HUDEP-2 (cell line): ENCODE data around the gene DLEC1.
"Not testable (repeated sequence)": the region's sequence is repeated elsewhere in the genome, so short reads cannot be mapped to it uniquely, and the experiment has no call there.

Experiments used
- DNase-seq, 76 experiments: peaks; one replicate each; lab custom pipeline; 2025; ENCODE audit not compliant: unreplicated experiment in 76 of 76; lab: John Stamatoyannopoulos, UW

DLEC1 gene

DNA sequence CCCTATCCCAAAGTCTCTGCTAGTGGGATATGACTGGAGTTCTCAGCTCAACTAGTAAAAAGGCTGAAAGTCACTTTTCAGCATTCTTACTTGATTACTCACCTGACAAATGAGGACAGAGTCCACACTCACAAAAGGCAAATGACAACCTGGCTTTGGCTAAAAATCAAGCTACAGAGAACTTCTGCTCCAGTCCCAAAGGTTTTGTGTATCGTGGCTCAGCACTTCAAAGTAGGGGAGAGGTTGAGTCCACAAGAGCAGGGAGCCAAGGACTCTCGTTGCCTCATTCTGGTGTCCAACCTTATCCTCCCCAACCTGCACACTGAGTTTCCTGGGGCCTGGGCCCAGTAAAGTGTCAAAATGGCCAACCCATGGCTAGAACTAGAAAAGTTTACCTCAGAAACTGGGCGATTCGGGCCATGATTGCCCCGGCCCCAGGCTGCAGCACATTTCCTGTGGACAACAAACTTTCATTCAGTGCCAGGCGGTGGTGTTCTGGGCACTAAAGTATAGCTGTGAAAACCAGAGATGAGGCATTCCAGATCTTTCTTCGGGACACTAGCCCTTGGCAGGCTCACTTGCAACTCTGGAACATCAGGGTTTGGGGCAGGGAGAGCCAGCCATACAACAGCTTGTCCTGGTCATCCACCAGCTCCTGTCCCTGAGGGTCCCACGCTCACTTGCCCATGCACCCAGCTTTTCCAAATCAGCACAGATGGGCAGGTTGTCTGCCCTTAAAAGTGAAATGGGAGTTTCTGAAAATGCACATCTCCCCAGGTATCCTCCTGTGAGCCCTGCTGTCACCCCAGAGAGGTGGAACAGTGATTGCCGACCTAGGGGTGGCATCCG, 94.8 kb downstream of the DLEC1 start:
- no peak for DNase-seq

DNA sequence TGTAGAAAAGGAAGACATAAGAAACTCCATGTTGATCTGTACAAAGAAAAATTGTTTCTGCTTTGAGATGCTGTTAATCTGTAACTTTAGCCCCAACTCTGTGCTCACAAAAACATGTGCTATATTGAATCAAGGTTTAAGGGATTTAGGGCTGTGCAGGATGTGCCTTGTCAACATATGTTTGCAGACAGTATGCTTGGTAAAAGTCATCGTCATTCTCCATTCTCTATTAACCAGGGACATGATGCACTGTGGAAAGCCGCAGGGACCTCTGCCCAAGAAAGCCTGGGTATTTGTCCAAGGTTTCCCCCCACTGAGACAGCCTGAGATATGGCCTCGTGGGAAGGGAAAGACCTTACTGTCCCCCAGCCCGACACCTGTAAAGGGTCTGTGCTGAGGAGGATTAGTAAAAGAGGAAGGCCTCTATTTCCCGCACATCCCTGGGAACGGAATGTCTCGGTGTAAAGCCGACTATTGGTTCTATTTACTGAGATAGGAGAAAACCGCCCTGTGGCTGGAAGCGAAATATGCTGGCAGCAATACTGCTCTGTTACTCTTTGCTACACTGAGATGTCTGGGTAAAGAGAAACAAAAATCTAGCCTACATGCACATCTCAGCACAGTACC, 95.6 kb downstream of the DLEC1 start:
- not testable (repeated sequence) for DNase-seq

- peak in 1 of 76 experiments; percentile 5 for DNase-seq
These were observed 96.7 kb downstream of the DLEC1 start for GRCh38 chr3:38135621-38136277.

DNA sequence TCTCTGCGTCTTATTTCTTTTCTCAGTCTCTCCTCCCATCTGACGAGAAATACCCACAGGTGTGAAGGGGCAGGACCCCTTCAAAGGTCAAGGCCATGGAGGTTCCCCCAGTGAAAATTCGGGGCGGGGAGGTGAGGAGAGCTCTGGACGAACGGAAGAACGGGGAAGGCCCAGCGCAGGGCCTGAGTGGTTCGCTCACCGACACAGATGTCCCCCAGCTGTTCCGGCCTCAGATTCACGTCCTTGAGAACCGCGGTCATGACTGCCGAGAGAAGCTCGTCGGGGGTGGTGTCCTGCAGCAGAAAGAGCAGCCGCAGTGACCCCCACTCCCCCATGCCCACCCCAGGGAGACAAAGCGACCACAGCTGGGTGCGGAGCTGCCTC, 97.4 kb downstream of the DLEC1 start:
- peak in 1 of 76 experiments; percentile 10 for DNase-seq

GRCh38 chr3:38136777-38137614, 98.0 kb downstream of the DLEC1 start, which contains the start of gene ACAA1:
Gene ACAA1 (minus strand): TSS chr3:38137127. CDS start chr3:38137035, 92 bp downstream.
- DNase-seq = peak; percentile 49 to 99 (median 98)

GRCh38 chr3:38137615-38138348, 98.8 kb downstream of the DLEC1 start:
- DNase-seq = peak in 4 of 76 experiments; percentile 14 to 40 (median 30)

GRCh38 chr3:38138349-38139190, 99.6 kb downstream of the DLEC1 start, which contains the start of gene MYD88:
Gene MYD88 (plus strand): TSS chr3:38138661. CDS start chr3:38138701, 40 bp downstream.
- peak in 69 of 76 experiments; percentile 6 to 84 (median 60) for DNase-seq

- peak in 2 of 76 experiments; percentile 9 to 50 for DNase-seq
These were observed 100.2 kb downstream of the DLEC1 start for GRCh38 chr3:38139191-38139590.

DNA sequence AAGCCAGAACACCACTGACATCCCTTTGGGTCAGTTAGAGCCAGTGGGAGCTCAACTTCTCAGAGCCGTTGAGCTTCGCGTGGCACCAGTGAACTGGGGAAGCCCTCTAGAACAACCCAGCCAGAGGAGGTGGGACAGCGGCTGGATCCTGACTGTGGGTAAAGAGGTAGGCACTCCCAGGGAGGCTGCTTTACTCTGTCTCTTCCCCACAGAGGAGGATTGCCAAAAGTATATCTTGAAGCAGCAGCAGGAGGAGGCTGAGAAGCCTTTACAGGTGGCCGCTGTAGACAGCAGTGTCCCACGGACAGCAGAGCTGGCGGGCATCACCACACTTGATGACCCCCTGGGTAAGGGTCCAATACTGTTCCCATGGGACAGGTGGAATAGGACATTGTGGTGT, 100.6 kb downstream of the DLEC1 start:
- DNase-seq = no peak

DNA sequence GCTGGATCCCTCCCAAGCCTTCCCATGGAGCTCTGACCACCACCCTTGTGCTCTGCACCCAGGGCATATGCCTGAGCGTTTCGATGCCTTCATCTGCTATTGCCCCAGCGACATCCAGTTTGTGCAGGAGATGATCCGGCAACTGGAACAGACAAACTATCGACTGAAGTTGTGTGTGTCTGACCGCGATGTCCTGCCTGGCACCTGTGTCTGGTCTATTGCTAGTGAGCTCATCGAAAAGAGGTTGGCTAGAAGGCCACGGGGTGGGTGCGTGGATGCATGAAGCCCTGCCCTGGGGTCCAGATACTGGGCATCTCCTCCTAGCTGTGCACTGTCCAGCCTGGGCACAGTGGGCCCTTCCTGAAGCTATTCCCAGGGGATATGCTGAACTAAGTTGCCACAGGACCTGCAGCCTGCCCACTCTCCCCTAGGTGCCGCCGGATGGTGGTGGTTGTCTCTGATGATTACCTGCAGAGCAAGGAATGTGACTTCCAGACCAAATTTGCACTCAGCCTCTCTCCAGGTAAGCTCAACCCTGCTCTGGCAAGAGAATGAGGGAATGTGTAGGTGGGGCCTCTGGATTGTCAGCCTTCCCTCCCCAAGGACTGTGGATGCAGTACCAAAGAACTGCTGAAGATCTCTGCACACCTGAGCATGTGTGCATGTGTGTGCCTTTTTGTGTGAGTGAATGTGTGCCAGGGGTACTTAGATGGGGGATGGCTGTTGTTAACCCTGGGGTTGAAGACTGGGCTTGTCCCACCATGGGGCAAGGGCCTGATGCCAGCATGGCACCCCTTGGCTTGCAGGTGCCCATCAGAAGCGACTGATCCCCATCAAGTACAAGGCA, 101.5 kb downstream of the DLEC1 start:
- DNase-seq = no peak

DNA sequence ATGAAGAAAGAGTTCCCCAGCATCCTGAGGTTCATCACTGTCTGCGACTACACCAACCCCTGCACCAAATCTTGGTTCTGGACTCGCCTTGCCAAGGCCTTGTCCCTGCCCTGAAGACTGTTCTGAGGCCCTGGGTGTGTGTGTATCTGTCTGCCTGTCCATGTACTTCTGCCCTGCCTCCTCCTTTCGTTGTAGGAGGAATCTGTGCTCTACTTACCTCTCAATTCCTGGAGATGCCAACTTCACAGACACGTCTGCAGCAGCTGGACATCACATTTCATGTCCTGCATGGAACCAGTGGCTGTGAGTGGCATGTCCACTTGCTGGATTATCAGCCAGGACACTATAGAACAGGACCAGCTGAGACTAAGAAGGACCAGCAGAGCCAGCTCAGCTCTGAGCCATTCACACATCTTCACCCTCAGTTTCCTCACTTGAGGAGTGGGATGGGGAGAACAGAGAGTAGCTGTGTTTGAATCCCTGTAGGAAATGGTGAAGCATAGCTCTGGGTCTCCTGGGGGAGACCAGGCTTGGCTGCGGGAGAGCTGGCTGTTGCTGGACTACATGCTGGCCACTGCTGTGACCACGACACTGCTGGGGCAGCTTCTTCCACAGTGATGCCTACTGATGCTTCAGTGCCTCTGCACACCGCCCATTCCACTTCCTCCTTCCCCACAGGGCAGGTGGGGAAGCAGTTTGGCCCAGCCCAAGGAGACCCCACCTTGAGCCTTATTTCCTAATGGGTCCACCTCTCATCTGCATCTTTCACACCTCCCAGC, 102.4 kb downstream of the DLEC1 start:
- DNase-seq = no peak

GRCh38 chr3:38141952-38142273, 102.9 kb downstream of the DLEC1 start:
- no peak for DNase-seq

GRCh38 chr3:38142959-38143358, 104.0 kb downstream of the DLEC1 start:
- DNase-seq = no peak

DNA sequence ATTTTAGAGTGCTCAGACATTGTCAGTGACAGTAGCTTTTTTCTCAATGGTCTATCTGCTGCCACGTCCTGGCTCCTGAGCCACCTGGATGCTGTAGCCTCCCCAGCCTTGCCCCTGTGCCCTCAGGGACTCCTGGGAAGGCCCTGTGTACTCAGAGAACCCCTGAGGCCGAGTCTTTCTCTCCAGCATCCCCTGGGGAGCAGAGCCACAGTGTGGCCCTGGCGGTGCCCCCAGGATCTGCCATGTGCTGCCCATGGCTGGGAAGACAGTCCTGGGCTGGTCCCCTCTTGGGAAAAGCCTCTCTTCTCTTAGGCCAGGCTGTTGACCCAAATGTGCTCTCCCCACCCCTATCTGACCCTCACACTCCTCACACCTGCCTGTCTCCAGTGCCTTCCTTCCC, 104.5 kb downstream of the DLEC1 start:
- DNase-seq = no peak

DNA sequence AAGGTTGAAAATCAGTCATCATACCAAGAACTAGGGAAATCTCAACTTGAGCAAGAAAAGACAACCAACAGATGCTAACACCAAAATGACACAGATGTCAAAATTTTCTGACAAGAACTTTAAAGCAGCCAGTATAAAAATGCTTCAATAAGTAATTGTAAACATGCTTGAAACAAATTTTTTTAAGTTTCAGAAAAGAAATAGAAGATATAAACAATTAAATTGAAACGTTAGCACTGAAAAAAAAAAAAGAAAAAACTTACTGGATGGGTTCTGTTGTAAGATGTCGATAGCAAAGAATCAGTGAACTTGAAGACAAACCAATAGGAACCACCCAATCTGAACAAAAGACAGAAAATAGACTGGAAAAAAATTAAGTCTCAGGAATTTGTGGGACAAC, 107.5 kb downstream of the DLEC1 start:
- no peak for DNase-seq

- DNase-seq = no peak
These were observed 108.4 kb downstream of the DLEC1 start for GRCh38 chr3:38147421-38147820.

DNA sequence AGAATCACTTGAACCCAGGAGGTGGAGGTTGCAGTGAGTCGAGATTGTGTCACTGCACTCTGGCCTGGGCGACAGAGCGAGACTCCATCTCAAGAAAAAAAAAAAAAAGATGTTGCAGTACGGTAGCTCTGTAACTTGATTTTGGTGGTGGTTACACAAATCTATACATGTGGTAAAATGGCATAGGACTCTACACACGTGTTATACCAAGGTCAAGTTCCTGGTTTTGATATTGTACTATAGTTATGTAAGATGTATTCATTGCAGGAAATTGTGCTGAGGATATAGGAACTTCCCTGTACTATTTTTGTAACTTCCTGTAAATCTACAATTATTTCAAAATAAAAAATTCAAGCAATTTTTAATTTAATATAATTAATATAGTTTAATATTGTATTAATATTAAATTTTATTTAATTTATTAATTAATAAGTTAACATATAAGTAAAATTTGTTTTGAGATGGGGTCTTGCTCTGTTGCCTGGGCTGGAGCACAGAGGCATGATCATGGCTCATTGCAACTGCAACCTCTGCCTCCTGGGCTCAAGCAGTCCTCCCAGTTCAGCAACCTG, 109.4 kb downstream of the DLEC1 start:
- DNase-seq = no peak
